Activated T-cell treated with anti-CD3 and anti-CD28 coated beads, Interleukin-2, amount 50 U/mL, for 4 hours (primary cell): Measurements from ENCODE around the gene SLC25A42. TPM values are rescaled to one million over a fixed set of nuclear protein-coding genes. Genes with fewer than 3 reads are reported as not detected.
"Not testable (repeated sequence)": the region's sequence is repeated elsewhere in the genome, so short reads cannot be mapped to it uniquely, and the experiment has no call there.

Source experiments
- ATAC-seq, 2 donors: fragments of 200-7000 bp; cut with Tn5 transposase; one replicate each; pipeline ENCODE4 v1.10.0; 2021
- DNase-seq: peaks from one replicate; pipeline ENCODE4 v3.0.0-alpha.2; 2020
- H3K27me3 Mint-ChIP-seq: one replicate; pipeline ENCODE4 v1.8.0; 2021; ENCODE audit warnings: low read depth, mixed read lengths
- H3K36me3 Mint-ChIP-seq: one replicate; pipeline ENCODE4 v1.8.0; 2022; ENCODE audit warnings: mixed read lengths; ENCODE audit not compliant: insufficient read depth
- H3K4me1 Mint-ChIP-seq: one replicate; pipeline ENCODE4 v1.8.0; 2021; ENCODE audit warnings: low read depth, mixed read lengths
- H3K4me3 Mint-ChIP-seq: one replicate; pipeline ENCODE4 v1.8.0; 2021; ENCODE audit warnings: mild to moderate bottlenecking, moderate library complexity, mixed read lengths
- H3K9me3 Mint-ChIP-seq: one replicate; pipeline ENCODE4 v1.8.0; 2021; ENCODE audit warnings: mixed read lengths
- total RNA-seq, 3 donors: library from RNA; stranded (reverse); gene quantifications; one replicate each; pipeline ENCODE4 v1.2.1, GENCODE V29; 2021

The SLC25A42 gene
- total RNA-seq, 3 donors from 2014 or later = 8.9 to 11.1 (median 8.9) TPM

- no peak for ATAC-seq
- Mint-ChIP-seq H3K9me3 (no peaks in the 10 kb centered on the region), H3K4me3 (no peak overlapping the region), H3K27me3 (no peaks in the 10 kb centered on the region), H3K4me1 (no peaks in the 10 kb centered on the region), H3K36me3 (peaks cover 14% of the 10 kb centered on the region)
- DNase-seq = no peak
These were observed 35.2 kb downstream of the SLC25A42 start for GRCh38 chr19:19098703-19099632.

- peaks cover 10% of the 10 kb centered on the region for H3K36me3 Mint-ChIP-seq
- no peaks in the 10 kb centered on the region for H3K4me1 Mint-ChIP-seq
- no peak overlapping the region for H3K4me3 Mint-ChIP-seq
- H3K27me3 Mint-ChIP-seq = no peaks in the 10 kb centered on the region
- no peak for DNase-seq
- H3K9me3 Mint-ChIP-seq = no peaks in the 10 kb centered on the region
- no peak for ATAC-seq
These were observed 37.7 kb downstream of the SLC25A42 start for GRCh38 chr19:19101540-19101939.

- not testable (repeated sequence) for H3K27me3 Mint-ChIP-seq, H3K9me3 Mint-ChIP-seq, H3K4me3 Mint-ChIP-seq, DNase-seq, H3K4me1 Mint-ChIP-seq, ATAC-seq, H3K36me3 Mint-ChIP-seq
These were observed 38.8 kb downstream of the SLC25A42 start for GRCh38 chr19:19102566-19102965.

- H3K27me3 Mint-ChIP-seq = no peaks in the 10 kb centered on the region
- no peak overlapping the region for H3K4me3 Mint-ChIP-seq
- no peak for DNase-seq
- peaks cover 4% of the 10 kb centered on the region for H3K36me3 Mint-ChIP-seq
- no peak for ATAC-seq
- no peaks in the 10 kb centered on the region for H3K9me3 Mint-ChIP-seq
- H3K4me1 Mint-ChIP-seq = no peaks in the 10 kb centered on the region
These were observed 39.4 kb downstream of the SLC25A42 start for GRCh38 chr19:19103167-19103566.

DNA sequence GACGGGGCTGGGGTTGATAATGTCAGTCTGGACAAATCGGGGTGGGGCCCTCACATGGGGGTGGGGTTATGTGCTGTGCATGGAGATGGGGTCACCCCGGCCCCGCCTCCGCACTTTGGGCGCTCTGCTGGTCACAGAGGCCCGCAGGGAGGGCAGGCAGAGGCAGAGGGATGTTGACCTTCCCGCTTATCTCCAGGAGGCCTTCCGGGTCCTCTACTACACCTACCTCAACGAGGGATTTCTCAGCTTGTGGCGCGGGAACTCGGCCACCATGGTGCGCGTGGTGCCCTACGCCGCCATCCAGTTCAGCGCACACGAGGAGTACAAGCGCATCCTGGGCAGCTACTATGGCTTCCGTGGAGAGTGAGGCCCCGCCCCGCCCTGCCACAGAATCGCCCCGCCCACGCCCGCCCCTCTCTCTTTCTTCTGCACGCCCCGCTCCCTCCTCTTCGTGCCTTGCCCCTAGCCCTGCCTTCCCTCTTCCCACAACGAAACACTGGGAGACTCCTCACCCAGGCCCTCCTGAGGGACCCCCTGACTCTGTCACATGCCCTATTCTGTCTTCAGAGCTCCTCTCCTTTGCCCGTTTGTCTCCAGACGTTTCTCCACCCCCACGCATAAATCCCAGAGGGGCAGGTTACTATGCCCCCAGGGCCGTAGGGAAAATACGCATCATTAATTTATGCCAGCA lies 41.7 kb downstream of the SLC25A42 start:
- no peak for DNase-seq
- peaks cover 2% of the 10 kb centered on the region for H3K36me3 Mint-ChIP-seq
- peaks cover 1% of the 10 kb centered on the region for H3K4me1 Mint-ChIP-seq
- H3K4me3 Mint-ChIP-seq = no peak overlapping the region
- H3K9me3 Mint-ChIP-seq = no peaks in the 10 kb centered on the region
- no peaks in the 10 kb centered on the region for H3K27me3 Mint-ChIP-seq
- no peak for ATAC-seq

GRCh38 chr19:19106056-19106551 lies 42.3 kb downstream of the SLC25A42 start:
- peaks cover 2% of the 10 kb centered on the region for H3K36me3 Mint-ChIP-seq
- peaks cover 1% of the 10 kb centered on the region for H3K4me1 Mint-ChIP-seq
- H3K9me3 Mint-ChIP-seq = no peaks in the 10 kb centered on the region
- no peak for DNase-seq
- H3K4me3 Mint-ChIP-seq = no peak overlapping the region
- ATAC-seq = no peak
- H3K27me3 Mint-ChIP-seq = no peaks in the 10 kb centered on the region

- H3K27me3 Mint-ChIP-seq, DNase-seq, H3K36me3 Mint-ChIP-seq, H3K4me3 Mint-ChIP-seq, ATAC-seq, H3K9me3 Mint-ChIP-seq, H3K4me1 Mint-ChIP-seq: not testable (repeated sequence)
These were observed 43.1 kb downstream of the SLC25A42 start for GRCh38 chr19:19106938-19107337.

GRCh38 chr19:19107654-19108053 lies 43.9 kb downstream of the SLC25A42 start:
- ATAC-seq = no peak
- H3K4me3 Mint-ChIP-seq = no peak overlapping the region
- no peak for DNase-seq
- peaks cover 2% of the 10 kb centered on the region for H3K36me3 Mint-ChIP-seq
- H3K27me3 Mint-ChIP-seq = no peaks in the 10 kb centered on the region
- peaks cover 1% of the 10 kb centered on the region for H3K4me1 Mint-ChIP-seq
- H3K9me3 Mint-ChIP-seq = no peaks in the 10 kb centered on the region

DNA sequence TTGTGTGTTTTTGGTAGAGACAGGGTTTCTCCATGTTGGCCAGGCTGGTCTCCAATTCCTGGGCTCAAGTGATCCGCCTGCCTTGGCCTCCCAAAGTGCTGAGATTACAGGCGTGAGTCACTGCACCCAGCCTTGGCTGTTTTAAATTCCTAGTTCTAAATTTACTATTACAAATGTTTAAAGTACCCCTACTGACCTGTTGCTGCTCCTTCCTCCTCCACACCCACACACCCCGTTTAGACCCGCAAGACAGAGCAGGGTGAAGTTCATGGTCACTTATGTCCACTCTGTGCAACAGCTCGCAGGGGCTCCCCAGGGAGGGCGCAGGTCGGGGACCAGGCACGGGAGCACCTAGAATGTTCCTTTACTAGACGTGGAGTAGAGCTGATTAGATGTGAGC lies 45.8 kb downstream of the SLC25A42 start:
- ATAC-seq (no peak), DNase-seq (no peak)
- H3K36me3 Mint-ChIP-seq = peaks cover 2% of the 10 kb centered on the region
- no peak overlapping the region for H3K4me3 Mint-ChIP-seq
- peaks cover 1% of the 10 kb centered on the region for H3K4me1 Mint-ChIP-seq
- no peaks in the 10 kb centered on the region for H3K27me3 Mint-ChIP-seq
- no peaks in the 10 kb centered on the region for H3K9me3 Mint-ChIP-seq

GRCh38 chr19:19110410-19111135 lies 46.8 kb downstream of the SLC25A42 start:
- peak; percentile 66 to 76 for ATAC-seq
- no peaks in the 10 kb centered on the region for H3K27me3 Mint-ChIP-seq
- peaks cover 1% of the 10 kb centered on the region for H3K4me1 Mint-ChIP-seq
- DNase-seq = no peak
- peaks cover 2% of the 10 kb centered on the region for H3K36me3 Mint-ChIP-seq
- H3K9me3 Mint-ChIP-seq = no peaks in the 10 kb centered on the region
- H3K4me3 Mint-ChIP-seq = no peak overlapping the region

DNA sequence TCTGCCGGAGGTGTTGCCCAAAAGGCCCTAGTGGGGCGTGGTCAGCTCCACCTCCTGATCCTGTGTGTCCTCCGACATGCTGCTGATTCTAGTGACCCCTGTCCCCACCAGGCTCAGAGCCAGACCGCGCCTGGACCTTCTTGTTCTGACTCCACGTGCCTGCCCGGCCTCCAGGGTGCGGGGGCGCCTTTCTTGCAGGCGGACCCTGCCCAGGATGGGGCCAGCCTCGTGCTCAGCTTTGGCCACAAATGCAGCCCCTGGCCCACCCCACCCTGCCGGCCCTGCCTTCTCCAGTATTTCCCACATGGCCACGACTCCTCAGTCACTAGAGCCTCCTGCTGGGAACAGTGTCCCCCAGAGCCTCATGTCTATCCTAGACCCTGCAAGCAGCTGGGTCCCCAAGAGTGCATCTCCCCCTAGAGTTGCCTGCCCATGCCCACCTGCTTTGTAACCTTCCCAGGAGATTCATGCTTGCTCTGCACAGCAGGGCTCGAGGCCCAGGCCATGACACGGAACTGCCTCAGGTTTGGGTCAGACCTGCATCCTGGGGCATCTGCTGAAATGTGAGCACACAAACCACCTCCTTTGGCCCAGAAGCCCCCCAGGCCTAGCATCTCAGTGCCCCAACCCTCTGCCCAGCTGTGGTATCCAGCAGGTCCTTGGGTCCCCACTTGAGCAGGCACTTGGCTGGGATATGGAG lies 47.5 kb downstream of the SLC25A42 start:
- no peak for DNase-seq
- H3K36me3 Mint-ChIP-seq = peaks cover 2% of the 10 kb centered on the region
- H3K9me3 Mint-ChIP-seq = no peaks in the 10 kb centered on the region

GRCh38 chr19:19111967-19112580 lies 48.3 kb downstream of the SLC25A42 start:
- DNase-seq (no peak), ATAC-seq (no peak)
- H3K36me3 Mint-ChIP-seq = peaks cover 2% of the 10 kb centered on the region
- no peaks in the 10 kb centered on the region for H3K9me3 Mint-ChIP-seq
- no peak overlapping the region for H3K4me3 Mint-ChIP-seq
- peaks cover 1% of the 10 kb centered on the region for H3K4me1 Mint-ChIP-seq
- no peaks in the 10 kb centered on the region for H3K27me3 Mint-ChIP-seq

More for the DNA sequence above, 47.5 kb downstream of the SLC25A42 start:
- H3K4me1 Mint-ChIP-seq = peaks cover 1% of the 10 kb centered on the region
- no peak overlapping the region for H3K4me3 Mint-ChIP-seq
- H3K27me3 Mint-ChIP-seq = no peaks in the 10 kb centered on the region
- peak in 1 of 2 donors; percentile 7 for ATAC-seq

DNA sequence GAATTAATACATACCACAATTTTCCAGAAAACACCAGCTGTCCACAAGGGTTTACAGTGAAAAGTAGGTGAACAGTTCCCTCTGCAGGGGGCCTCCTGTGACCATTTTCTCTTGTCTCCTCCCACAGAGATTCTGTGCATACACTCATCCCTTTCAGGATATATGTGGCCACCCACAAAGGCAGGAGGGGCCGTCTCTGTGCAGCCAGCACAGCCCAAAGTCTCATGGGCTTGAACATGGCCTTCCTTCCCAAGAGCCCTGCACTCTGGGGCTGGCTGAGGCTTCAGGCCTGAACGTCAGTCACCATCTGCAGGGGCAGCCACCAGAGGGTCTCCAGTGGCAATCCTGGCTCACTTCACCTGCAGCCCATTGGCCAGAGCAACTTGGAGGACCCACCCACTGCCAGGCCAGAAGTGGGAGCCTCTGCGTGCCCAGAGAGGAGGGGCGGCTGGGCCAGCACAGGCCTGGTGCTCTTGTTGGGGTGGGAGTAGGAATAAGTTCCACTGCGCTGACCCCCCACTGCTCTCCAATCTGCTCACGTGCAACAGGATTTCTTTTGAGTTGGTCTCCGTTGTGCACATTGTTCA lies 49.3 kb downstream of the SLC25A42 start:
- no peak overlapping the region for H3K4me3 Mint-ChIP-seq
- peaks cover 2% of the 10 kb centered on the region for H3K36me3 Mint-ChIP-seq
- DNase-seq = no peak
- no peaks in the 10 kb centered on the region for H3K9me3 Mint-ChIP-seq
- H3K4me1 Mint-ChIP-seq = peaks cover 1% of the 10 kb centered on the region
- ATAC-seq = no peak
- no peaks in the 10 kb centered on the region for H3K27me3 Mint-ChIP-seq
